IMR-90 (cell line): ENCODE measurements around the gene TRPV3. TPM values are rescaled to one million over a fixed set of nuclear protein-coding genes. Genes with fewer than 3 reads are reported as not detected.

Experiments
- ATAC-seq: fragments of 200-7000 bp; cut with Tn5 transposase; 2 replicates; pipeline ENCODE4 v1.9.1; 2020; ENCODE audit warnings: low read depth, mild to moderate bottlenecking, moderate library complexity
- BruUV-seq: library from RNA; stranded (reverse); fragments of 400-500 nt; replicated peaks from 2 replicates; lab custom pipeline; 2021; lab: Mats Ljungman, UMichigan
- CTCF ChIA-PET: fragments of 300-600 bp; formaldehyde crosslinking; extraction: SDS; loops from one replicate; lab custom pipeline; 2021; ENCODE audit warnings: antibody characterized with exemption; lab: Yijun Ruan, JAX
- POLR2A ChIA-PET: fragments of 300-600 bp; sonication (Branson Sonifier 250); formaldehyde crosslinking; loops from one replicate; lab custom pipeline; 2022; ENCODE audit warnings: antibody characterized with exemption; ENCODE audit not compliant: unreplicated experiment; lab: Charles Lee
- DNase-seq: peaks from one replicate; pipeline ENCODE4 v3.0.0; 2013
- H2AFZ ChIP-seq: replicated peaks from 2 replicates; pipeline ENCODE3; 2013; ENCODE audit warnings: low read length, mild to moderate bottlenecking; ENCODE audit not compliant: poor library complexity
- H2AK5ac ChIP-seq: 2 replicates; pipeline ENCODE4 v1.6.1; 2013; ENCODE audit warnings: low read depth, low read length, inconsistent platforms
- H2AK9ac ChIP-seq: replicated peaks from 2 replicates; pipeline ENCODE3; 2013; ENCODE audit warnings: mild to moderate bottlenecking, low read depth, low read length, moderate library complexity; ENCODE audit not compliant: poor library complexity
- H2BK120ac ChIP-seq: 2 replicates; pipeline ENCODE4 v1.6.1; 2013; ENCODE audit warnings: low read depth, low read length, inconsistent platforms
- H2BK15ac ChIP-seq: 3 replicates; pipeline ENCODE4 v1.6.1; 2013; ENCODE audit warnings: low read depth, low read length, inconsistent platforms
- H2BK20ac ChIP-seq: 2 replicates; pipeline ENCODE4 v1.6.1; 2013; ENCODE audit warnings: low read depth, mild to moderate bottlenecking, inconsistent platforms, low read length, moderate library complexity
- H2BK5ac ChIP-seq: 2 replicates; pipeline ENCODE4 v1.6.1; 2013; ENCODE audit warnings: mild to moderate bottlenecking, low read depth, low read length, inconsistent platforms; ENCODE audit not compliant: poor library complexity, severe bottlenecking
- H3K14ac ChIP-seq: replicated peaks from 2 replicates; pipeline ENCODE4 v1.6.1; 2013; ENCODE audit warnings: low read depth, low read length, inconsistent platforms
- H3K18ac ChIP-seq: 2 replicates; pipeline ENCODE4 v1.6.1; 2013; ENCODE audit warnings: low read depth, low read length, control low read depth
- H3K23ac ChIP-seq: 2 replicates; pipeline ENCODE4 v1.6.1; 2013; ENCODE audit warnings: low read depth, low read length, inconsistent platforms
- H3K27ac ChIP-seq: 2 replicates; pipeline ENCODE4 v1.5.1; 2013; ENCODE audit warnings: mild to moderate bottlenecking, control low read depth, low read length; ENCODE audit not compliant: insufficient read depth
- H3K27me3 ChIP-seq: 2 replicates; pipeline ENCODE4 v1.6.1; 2013; ENCODE audit warnings: low read length; ENCODE audit not compliant: control insufficient read depth, insufficient read depth
- H3K36me3 ChIP-seq: 2 replicates; pipeline ENCODE4 v1.6.1; 2013; ENCODE audit warnings: low read length, mixed read lengths; ENCODE audit not compliant: control insufficient read depth, insufficient read depth
- H3K4ac ChIP-seq: 2 replicates; pipeline ENCODE4 v1.6.1; 2013; ENCODE audit warnings: low read depth, low read length, inconsistent platforms
- H3K4me1 ChIP-seq: 2 replicates; pipeline ENCODE4 v1.6.1; 2013; ENCODE audit warnings: low read length, mixed read lengths; ENCODE audit not compliant: control insufficient read depth, insufficient read depth
- H3K4me2 ChIP-seq: 2 replicates; pipeline ENCODE4 v1.6.1; 2013; ENCODE audit warnings: low read depth, mild to moderate bottlenecking, control low read depth, low read length, moderate library complexity
- H3K4me3 ChIP-seq: 2 replicates; pipeline ENCODE4 v1.5.1; 2013; ENCODE audit warnings: low read depth, mild to moderate bottlenecking, control low read depth, low read length, moderate library complexity; ENCODE audit not compliant: insufficient read depth
- H3K56ac ChIP-seq: 2 replicates; pipeline ENCODE4 v1.6.1; 2013; ENCODE audit warnings: low read length, inconsistent platforms; ENCODE audit not compliant: insufficient read depth; ENCODE audit errors: extremely low read depth
- H3K79me1 ChIP-seq, 2 experiments: 2 replicates each; pipeline ENCODE4 v1.6.1; 2013; ENCODE audit warnings: low read length in 2 of 2, inconsistent platforms in 1 of 2, low read depth in 1 of 2
- H3K9ac ChIP-seq: 2 replicates; pipeline ENCODE4 v1.6.1; 2013; ENCODE audit warnings: low read depth, low read length, control low read depth
- H3K9me1 ChIP-seq: 2 replicates; pipeline ENCODE4 v1.6.1; 2013; ENCODE audit warnings: low read length, inconsistent platforms; ENCODE audit not compliant: insufficient read depth
- H3K9me3 ChIP-seq: 2 replicates; pipeline ENCODE4 v1.6.1; 2013; ENCODE audit warnings: low read length; ENCODE audit not compliant: control insufficient read depth, insufficient read depth
- H4K20me1 ChIP-seq: 2 replicates; pipeline ENCODE4 v1.6.1; 2013; ENCODE audit warnings: low read length, inconsistent platforms; ENCODE audit not compliant: insufficient read depth
- H4K5ac ChIP-seq: 2 replicates; pipeline ENCODE4 v1.6.1; 2013; ENCODE audit warnings: mild to moderate bottlenecking, low read depth, low read length, control low read depth
- H4K8ac ChIP-seq, 2 experiments: 2 replicates each; pipeline ENCODE4 v1.6.1; 2013; ENCODE audit warnings: low read depth in 2 of 2, low read length in 2 of 2, control low read depth in 1 of 2, inconsistent platforms in 1 of 2
- H4K91ac ChIP-seq: 2 replicates; pipeline ENCODE4 v1.6.1; 2013; ENCODE audit warnings: low read depth, low read length, inconsistent platforms; ENCODE audit not compliant: insufficient read depth
- BHLHE40 ChIP-seq: fragments of 150-350 bp; IDR thresholded peaks from 2 replicates; pipeline ENCODE4 v1.6.1; 2016; ENCODE audit warnings: mild to moderate bottlenecking, low read depth, low read length
- CEBPB ChIP-seq: IDR thresholded peaks from 2 replicates; pipeline ENCODE4 v1.6.1; 2012; ENCODE audit warnings: low read depth, low read length, improper control_type of control experiment
- CHD1 ChIP-seq: IDR thresholded peaks from 2 replicates; pipeline ENCODE4 v1.6.1; 2012; ENCODE audit warnings: low read depth, low read length, improper control_type of control experiment
- FOS ChIP-seq: fragments of 150-350 bp; IDR thresholded peaks from 2 replicates; pipeline ENCODE4 v1.6.1; 2016; ENCODE audit warnings: low read depth, low read length
- MXI1 ChIP-seq: IDR thresholded peaks from 2 replicates; pipeline ENCODE4 v1.6.1; 2012; ENCODE audit warnings: low read depth, mild to moderate bottlenecking, low read length, moderate library complexity, borderline replicate concordance
- POLR2A ChIP-seq: IDR thresholded peaks from 2 replicates; pipeline ENCODE4 v1.6.1; 2012; ENCODE audit warnings: mild to moderate bottlenecking, low read depth, low read length
- RFX5 ChIP-seq: IDR thresholded peaks from 2 replicates; pipeline ENCODE4 v1.8.0; 2012; ENCODE audit warnings: low read depth, mild to moderate bottlenecking, low read length, moderate library complexity
- SMC3 ChIP-seq: fragments of 150-350 bp; IDR thresholded peaks from 2 replicates; pipeline ENCODE4 v1.6.1; 2016; ENCODE audit warnings: low read depth, mild to moderate bottlenecking, antibody characterized with exemption, low read length, moderate library complexity
- WGBS, 2 experiments: methylation state at CpG; one replicate each; pipeline versions ENCODE4 v1.1.5 to v1.1.7; 2013; ENCODE audit warnings: missing lambda C conversion rate in 2 of 2; ENCODE audit not compliant: insufficient read length in 1 of 2; ENCODE audit errors: extremely low coverage in 2 of 2; 5-methylcytosine and 5-hydroxymethylcytosine counted together
- dilution Hi-C: fragments of 300-500 bp; cut with HindIII; formaldehyde crosslinking; loops from one replicate; pipeline ENCODE4 v1.14.3; 2018; ENCODE audit warnings: low sequenced_read_pairs; ENCODE audit not compliant: unreplicated experiment
- in situ Hi-C: fragments of 300-500 bp; cut with MboI; formaldehyde crosslinking; loops from 3 replicates; pipeline ENCODE4 v1.14.3; 2019; ENCODE audit warnings: low sequenced_read_pairs, inconsistent platforms, mixed read lengths
- intact Hi-C: fragments of 100-400 bp; cut with micrococcal nuclease; formaldehyde crosslinking; loops from 2 replicates; pipeline ENCODE4 v1.10.0; 2022
- polyA plus RNA-seq, 3 experiments: library from polyadenylated mRNA; depleted of rRNA; stranded (reverse); fragments of >200 nt; gene quantifications; 2 replicates each; pipeline ENCODE4 v1.2.3, GENCODE V29; 2012; ENCODE audit warnings: low replicate concordance in 1 of 3
- total RNA-seq: library from RNA; depleted of rRNA; stranded (reverse); fragments of >200 nt; gene quantifications from 2 replicates; pipeline ENCODE4 v1.2.3, GENCODE V29; 2012
- TF ChIP-seq, protein P1 (sequence below): fragments of 150-350 bp; IDR thresholded peaks from 2 replicates; pipeline ENCODE4 v1.6.1; 2016; ENCODE audit warnings: low read depth, mild to moderate bottlenecking, low read length, moderate library complexity, borderline replicate concordance
- TF ChIP-seq, protein P2 (sequence below): conservative IDR thresholded peaks from 2 replicates; pipeline ENCODE4 v1.5.1; 2012; ENCODE audit warnings: mild to moderate bottlenecking, low read depth, low read length, improper control_type of control experiment
- TF ChIP-seq, protein P3 (sequence below): fragments of 150-350 bp; IDR thresholded peaks from 2 replicates; pipeline ENCODE4 v1.6.1; 2017; ENCODE audit warnings: mild to moderate bottlenecking, antibody characterized with exemption, low read length, low read depth

TRPV3 gene
- total and polyA plus RNA-seq, 2 of the 4 experiments (the other 2 are of a cell fraction), result 0.18 to 0.26 TPM

DNA sequence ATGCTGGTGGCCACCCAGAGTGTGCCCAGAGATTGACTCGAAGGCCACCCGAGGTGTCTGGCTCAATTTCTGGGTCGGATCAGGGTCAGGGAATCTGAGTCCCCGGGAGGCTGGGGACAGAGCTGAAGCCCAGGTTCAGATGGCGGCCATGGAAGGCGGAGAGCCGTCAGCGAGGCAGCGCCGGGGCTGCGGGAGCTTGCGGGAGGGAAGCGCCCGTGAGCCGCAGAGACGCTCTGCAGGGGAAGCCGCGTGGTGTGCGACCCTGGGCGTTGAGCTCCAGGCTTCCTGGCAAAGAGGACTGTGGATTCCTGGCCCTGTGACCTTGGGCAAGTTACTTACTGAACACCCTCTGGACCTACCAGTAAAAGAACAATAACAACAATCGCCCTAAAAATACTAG is 85.5 kb downstream of the TRPV3 start:
- Histone ChIP-seq H4K20me1 (no peaks in the 10 kb centered on the region), H3K27ac (no peak overlapping the region), H3K36me3 (no peaks in the 10 kb centered on the region), H2BK20ac (no peak overlapping the region), H4K8ac (no peak overlapping the region), H4K91ac (no peak overlapping the region), H3K4me2 (no peak overlapping the region), H3K9ac (no peak overlapping the region), H4K5ac (no peak overlapping the region), H3K79me1 (no peaks in the 10 kb centered on the region), H3K56ac (no peak overlapping the region), H3K14ac (no peak overlapping the region), H3K4ac (no peak overlapping the region), H2AK5ac (no peak overlapping the region), H3K9me1 (no peaks in the 10 kb centered on the region), H3K4me3 (no peak overlapping the region), H2BK5ac (no peak overlapping the region), H3K18ac (no peak overlapping the region), H2AFZ (no peak overlapping the region), H2AK9ac (no peak overlapping the region), H3K9me3 (peaks cover 3% of the 10 kb centered on the region; the same call in 1 of the 2 replicates), H3K27me3 (no peaks in the 10 kb centered on the region), H2BK120ac (no peak overlapping the region), H3K4me1 (no peaks in the 10 kb centered on the region), H3K23ac (no peak overlapping the region), H2BK15ac (no peak overlapping the region)
- DNase-seq (no peak), ATAC-seq (no peak)
- 75% methylated on average over 10 of the region's 21 CpGs; no CpG with 5 or more reads in 1 of the 2 experiments for WGBS, 2 experiments
- TF ChIP-seq CEBPB, result no peak
- no peak for TF ChIP-seq SMC3
- TF ChIP-seq FOS, result no peak
- no peak for TF ChIP-seq POLR2A
- no peak for TF ChIP-seq MXI1
- no peak for TF ChIP-seq CHD1
- TF ChIP-seq, protein P1, sequence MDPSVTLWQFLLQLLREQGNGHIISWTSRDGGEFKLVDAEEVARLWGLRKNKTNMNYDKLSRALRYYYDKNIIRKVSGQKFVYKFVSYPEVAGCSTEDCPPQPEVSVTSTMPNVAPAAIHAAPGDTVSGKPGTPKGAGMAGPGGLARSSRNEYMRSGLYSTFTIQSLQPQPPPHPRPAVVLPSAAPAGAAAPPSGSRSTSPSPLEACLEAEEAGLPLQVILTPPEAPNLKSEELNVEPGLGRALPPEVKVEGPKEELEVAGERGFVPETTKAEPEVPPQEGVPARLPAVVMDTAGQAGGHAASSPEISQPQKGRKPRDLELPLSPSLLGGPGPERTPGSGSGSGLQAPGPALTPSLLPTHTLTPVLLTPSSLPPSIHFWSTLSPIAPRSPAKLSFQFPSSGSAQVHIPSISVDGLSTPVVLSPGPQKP, result no peak
- TF ChIP-seq, protein P2, sequence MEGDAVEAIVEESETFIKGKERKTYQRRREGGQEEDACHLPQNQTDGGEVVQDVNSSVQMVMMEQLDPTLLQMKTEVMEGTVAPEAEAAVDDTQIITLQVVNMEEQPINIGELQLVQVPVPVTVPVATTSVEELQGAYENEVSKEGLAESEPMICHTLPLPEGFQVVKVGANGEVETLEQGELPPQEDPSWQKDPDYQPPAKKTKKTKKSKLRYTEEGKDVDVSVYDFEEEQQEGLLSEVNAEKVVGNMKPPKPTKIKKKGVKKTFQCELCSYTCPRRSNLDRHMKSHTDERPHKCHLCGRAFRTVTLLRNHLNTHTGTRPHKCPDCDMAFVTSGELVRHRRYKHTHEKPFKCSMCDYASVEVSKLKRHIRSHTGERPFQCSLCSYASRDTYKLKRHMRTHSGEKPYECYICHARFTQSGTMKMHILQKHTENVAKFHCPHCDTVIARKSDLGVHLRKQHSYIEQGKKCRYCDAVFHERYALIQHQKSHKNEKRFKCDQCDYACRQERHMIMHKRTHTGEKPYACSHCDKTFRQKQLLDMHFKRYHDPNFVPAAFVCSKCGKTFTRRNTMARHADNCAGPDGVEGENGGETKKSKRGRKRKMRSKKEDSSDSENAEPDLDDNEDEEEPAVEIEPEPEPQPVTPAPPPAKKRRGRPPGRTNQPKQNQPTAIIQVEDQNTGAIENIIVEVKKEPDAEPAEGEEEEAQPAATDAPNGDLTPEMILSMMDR, result no peak
- TF ChIP-seq, protein P3, sequence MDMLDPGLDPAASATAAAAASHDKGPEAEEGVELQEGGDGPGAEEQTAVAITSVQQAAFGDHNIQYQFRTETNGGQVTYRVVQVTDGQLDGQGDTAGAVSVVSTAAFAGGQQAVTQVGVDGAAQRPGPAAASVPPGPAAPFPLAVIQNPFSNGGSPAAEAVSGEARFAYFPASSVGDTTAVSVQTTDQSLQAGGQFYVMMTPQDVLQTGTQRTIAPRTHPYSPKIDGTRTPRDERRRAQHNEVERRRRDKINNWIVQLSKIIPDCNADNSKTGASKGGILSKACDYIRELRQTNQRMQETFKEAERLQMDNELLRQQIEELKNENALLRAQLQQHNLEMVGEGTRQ, result no peak
- no peak for TF ChIP-seq RFX5
- TF ChIP-seq BHLHE40, result no peak
- intact Hi-C loops, result no loop called here
- BruUV-seq, result no TSS peak
- in situ Hi-C loops, result no loop called here
- POLR2A ChIA-PET, result no interaction called here
- CTCF ChIA-PET, result interaction anchor here (0.6 kb wide), 1 partner anchor 22 kb away, joined by 4 read pairs; no protein-coding TSS in a partner anchor
- dilution Hi-C loops, result no loop called here
